ENCODE measurements around the gene PCMT1.

Gene PCMT1

DNA sequence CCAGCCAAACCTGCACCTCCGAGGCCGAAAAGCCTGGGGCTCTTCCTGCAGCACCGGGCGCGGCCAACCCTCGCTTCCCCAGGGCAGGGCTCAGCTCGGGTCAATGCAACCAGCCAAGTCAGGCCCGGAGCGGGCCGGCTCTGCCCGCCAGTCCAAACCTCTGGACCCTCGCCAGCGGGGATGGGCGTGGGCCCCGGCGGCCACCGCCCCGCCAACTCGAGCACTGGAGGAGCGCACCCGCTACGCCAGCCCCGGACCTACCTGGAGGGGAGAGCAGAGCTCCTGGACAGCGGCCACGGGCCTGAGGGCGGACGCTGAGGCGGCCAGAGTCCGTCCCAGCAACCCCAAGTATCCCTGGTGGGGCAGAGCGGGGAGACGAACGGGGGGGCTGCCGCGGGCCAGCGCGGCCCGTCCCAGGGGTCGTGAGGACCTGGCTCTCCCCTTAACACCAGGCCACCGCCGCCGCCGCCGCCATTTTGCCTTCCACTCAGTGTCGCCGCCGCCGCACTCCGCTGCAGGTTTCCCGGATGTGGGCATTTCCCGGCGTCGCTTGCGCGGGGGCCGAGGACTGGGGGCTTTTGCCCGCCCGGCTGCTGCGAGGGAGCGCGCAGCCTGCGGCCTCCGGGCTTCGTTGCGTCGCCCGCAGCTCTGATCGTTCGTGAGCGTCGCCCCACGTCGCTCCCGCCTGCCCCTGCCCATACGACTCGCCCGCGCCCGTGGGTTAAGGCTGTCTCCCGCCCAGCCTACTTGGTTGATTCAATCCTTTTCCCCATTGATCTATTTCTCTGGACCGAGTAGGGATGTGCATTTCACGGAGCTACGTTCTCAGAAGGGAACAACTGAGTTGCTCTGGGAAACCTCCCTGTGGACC lies 31.7 kb upstream of the PCMT1 start, which contains the start of gene LATS1:
Gene LATS1, minus strand, starts transcription at position 514 of the 871 bp plus-strand sequence. CDS start 15,975 bp downstream, outside the sequence.
- TF ChIP-seq, protein P1, sequence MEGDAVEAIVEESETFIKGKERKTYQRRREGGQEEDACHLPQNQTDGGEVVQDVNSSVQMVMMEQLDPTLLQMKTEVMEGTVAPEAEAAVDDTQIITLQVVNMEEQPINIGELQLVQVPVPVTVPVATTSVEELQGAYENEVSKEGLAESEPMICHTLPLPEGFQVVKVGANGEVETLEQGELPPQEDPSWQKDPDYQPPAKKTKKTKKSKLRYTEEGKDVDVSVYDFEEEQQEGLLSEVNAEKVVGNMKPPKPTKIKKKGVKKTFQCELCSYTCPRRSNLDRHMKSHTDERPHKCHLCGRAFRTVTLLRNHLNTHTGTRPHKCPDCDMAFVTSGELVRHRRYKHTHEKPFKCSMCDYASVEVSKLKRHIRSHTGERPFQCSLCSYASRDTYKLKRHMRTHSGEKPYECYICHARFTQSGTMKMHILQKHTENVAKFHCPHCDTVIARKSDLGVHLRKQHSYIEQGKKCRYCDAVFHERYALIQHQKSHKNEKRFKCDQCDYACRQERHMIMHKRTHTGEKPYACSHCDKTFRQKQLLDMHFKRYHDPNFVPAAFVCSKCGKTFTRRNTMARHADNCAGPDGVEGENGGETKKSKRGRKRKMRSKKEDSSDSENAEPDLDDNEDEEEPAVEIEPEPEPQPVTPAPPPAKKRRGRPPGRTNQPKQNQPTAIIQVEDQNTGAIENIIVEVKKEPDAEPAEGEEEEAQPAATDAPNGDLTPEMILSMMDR (IDR thresholded peaks at IDR 0.05; ENCODE audit: borderline replicate concordance, insufficient read depth, low read depth, low read length) = no peak
- H3K4me3 ChIP-seq (ENCODE audit: low read depth, low read length) = peak within 1 kb of the TSS; percentile 74

DNA sequence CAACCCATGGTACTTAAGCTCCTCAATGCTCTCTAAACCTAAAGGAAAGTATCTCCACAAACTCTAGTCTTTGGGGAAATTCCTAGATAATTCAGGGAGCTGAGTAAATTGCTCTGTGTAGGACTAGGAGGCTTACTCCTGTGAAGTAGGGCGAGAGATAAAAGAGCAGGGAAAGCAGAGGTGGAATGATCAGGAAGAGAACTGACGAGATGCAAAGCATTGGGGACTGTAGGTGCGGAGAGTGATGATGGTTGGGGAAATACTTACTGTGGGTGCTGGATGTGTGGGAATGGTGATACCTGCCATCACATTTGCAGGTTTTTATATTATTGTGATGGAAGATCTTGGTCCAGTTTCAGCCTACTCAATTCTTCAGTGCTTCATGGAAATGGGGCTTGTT lies 30.0 kb upstream of the PCMT1 start:
- H3K4me3 ChIP-seq (ENCODE audit: low read depth, low read length) = no peak overlapping the region
- TF ChIP-seq, protein P1 (IDR thresholded peaks at IDR 0.05; ENCODE audit: borderline replicate concordance, insufficient read depth, low read depth, low read length) = no peak

DNA sequence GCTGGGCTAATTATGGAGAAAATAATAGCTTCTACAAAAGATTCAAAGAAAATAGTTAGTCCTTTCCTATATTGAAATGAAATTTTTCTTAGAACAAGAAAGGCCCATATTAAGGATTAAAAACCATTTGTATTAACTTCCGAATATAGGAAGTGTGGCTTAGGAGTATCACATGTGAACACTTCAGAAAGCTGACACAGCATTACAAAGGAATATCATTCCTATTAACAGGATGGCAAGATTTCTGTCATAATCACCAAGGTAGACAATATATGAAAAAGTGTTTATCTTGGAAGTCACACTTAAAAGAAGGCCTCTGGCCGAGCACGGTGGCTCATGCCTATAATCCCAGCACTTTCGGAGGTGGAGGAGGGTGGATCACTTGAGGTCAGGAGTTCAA lies 26.3 kb upstream of the PCMT1 start:
- H3K4me3 ChIP-seq (ENCODE audit: low read depth, low read length) = no peak overlapping the region
- TF ChIP-seq, protein P1 (IDR thresholded peaks at IDR 0.05; ENCODE audit: borderline replicate concordance, insufficient read depth, low read depth, low read length) = no peak

DNA sequence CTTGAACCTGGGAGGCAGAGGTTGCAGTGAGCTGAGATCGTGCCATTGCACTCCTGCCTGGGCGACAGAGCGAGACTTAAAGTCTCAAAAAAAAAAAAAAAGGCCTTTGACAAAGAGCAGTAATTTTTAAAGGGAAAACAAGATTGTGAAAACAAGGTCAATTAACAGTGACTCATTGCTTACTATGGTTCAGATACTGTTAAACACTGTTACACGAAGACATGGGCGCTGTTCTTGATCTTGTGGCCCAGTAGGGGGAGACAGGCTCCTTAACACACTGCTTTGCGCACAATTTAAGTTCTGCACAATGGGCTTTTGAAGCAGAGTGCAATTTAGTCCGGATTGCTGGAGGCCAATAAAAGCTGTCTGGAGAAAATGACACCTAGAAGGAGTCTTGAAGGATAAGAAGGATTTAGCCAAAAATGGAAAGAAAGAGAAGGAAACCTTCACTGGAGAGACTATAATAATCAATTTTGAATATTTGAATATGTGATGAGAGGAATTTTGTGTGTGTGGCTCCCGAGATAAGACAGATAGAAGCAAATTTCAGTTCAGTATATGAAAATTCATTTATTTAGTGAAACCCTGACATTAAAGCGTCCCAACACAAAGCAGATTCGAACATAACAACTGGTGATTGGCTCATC lies 25.6 kb upstream of the PCMT1 start:
- TF ChIP-seq, protein P1 (IDR thresholded peaks at IDR 0.05; ENCODE audit: borderline replicate concordance, insufficient read depth, low read depth, low read length) = peak; percentile 68

DNA sequence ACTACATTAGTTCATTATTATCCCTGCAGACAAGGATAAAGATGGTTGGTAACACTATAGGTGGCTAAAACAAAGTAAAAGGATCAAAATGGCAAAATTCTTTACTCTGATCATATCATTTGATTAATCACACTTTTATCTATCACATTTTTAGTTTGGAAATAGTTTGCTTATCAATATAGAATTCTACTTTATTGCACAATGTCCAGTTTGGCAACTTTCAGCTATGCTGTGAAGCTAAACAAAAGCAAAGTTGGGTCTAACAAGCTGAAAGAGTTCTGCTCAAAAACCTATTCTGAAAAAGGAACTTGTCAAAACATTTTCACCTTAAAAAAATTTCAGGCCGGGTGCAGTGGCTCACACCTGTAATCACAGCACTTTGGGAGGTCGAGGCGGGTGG lies 23.8 kb upstream of the PCMT1 start:
- H3K4me3 ChIP-seq (ENCODE audit: low read depth, low read length) = no peak overlapping the region
- TF ChIP-seq, protein P1 (IDR thresholded peaks at IDR 0.05; ENCODE audit: borderline replicate concordance, insufficient read depth, low read depth, low read length) = no peak

More for the DNA sequence above, 25.6 kb upstream of the PCMT1 start:
- H3K4me3 ChIP-seq (ENCODE audit: low read depth, low read length) = no peak overlapping the region

DNA sequence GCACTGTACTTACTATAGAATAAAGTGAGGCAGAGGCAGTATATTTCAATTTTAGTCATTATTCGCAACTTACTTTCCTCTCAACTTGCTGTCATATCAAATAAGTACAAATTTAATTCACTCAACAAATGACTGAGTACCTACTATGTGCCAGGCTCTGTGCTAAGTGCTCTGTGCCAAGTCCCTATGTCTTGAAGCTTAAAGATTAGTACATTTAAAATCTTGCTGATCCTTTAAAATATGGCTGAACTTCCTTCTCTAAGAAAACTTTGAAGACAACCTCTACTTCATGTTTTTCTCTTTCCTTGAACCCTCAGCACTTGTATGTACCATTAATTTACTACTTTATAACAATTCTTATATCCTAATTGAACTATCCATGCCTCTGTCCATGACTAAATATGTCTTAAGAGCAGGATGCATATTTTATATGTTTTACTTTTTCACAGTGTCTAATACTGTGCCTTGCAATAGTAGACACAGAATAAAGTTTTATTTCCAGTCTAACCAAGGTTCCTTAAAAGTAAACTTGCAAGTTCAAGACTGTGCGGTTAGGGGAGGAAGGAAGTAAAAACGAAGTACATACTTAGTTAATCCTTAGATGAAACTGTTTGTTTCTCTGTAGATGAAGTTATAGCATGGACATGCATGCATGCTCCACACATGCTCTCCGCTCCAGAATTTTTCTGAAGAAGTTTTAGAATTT lies 21.6 kb upstream of the PCMT1 start:
- no peak overlapping the region for H3K4me3 ChIP-seq (ENCODE audit: low read depth, low read length)
- TF ChIP-seq, protein P1 (IDR thresholded peaks at IDR 0.05; ENCODE audit: borderline replicate concordance, insufficient read depth, low read depth, low read length) = no peak
